Endometrium (tissue), 2 donors: ENCODE data around the gene TMEM222.
"Not testable (repeated sequence)": the region's sequence is repeated elsewhere in the genome, so short reads cannot be mapped to it uniquely, and the experiment has no call there.

ENCODE experiments used
- FAIRE-seq: peaks from 2 replicates; lab custom pipeline; 2012; peaks lifted over from hg19 to GRCh38; lab: Jason Lieb, UNC
- donor health status: control.
- donor health status: control.

Gene TMEM222, protein sequence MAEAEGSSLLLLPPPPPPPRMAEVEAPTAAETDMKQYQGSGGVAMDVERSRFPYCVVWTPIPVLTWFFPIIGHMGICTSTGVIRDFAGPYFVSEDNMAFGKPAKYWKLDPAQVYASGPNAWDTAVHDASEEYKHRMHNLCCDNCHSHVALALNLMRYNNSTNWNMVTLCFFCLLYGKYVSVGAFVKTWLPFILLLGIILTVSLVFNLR

DNA sequence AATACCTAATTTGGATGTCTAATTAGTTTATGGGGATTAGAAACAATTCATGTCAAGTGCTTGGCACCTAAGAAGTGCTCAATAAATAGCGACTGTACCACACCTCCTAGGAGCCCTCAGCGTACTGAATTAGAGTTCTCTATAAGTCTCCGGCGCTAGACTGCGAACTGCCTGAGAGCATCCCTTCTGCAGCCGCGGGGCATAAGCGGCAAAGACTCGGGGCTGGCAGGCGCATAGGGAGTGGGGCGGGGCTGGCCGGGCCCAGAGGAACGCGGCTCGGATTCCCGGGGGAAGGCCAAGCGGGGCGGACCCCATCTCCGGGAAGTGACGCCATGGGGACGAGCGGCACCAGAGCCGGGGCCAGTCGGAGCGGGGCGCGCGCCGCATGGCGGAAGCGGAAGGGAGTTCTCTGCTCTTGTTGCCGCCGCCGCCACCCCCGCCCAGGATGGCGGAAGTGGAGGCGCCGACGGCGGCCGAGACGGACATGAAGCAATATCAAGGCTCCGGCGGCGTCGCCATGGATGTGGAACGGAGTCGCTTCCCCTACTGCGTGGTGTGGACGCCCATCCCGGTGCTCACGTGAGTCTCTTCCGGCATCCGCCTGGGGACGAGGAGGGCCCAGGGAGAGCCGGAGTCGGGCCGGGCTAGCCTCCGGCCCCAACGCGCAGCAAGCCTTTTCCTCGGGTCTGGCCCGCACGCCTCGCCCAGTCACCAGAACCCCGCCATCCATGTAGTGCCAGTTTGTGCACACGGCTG lies at the start of gene TMEM222:
Gene TMEM222, plus strand, starts transcription at position 351 of the 756 bp plus-strand sequence. Its CDS starts 35 bp downstream, at position 386.
- FAIRE-seq, result peak; percentile 4

DNA sequence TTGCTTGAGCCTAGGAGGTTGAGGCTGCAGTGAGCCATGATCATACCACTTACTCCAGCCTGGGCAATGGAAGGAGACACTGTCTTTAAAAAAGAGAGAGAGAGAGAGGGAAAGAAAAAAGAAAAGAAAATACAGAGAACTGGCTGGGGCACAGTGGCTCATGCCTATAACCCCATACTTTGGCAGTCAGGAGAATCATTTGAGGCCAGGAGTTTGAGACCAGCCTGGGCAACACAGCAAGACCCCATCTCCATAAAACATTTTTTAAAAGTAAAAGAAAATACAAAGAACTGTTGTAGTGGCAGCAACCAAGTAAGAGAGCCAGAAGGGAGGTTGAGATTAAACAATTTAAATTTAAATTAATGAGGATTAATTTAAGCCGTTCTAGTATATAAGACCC lies 47.8 kb upstream of the TMEM222 start:
- no peak for FAIRE-seq

DNA sequence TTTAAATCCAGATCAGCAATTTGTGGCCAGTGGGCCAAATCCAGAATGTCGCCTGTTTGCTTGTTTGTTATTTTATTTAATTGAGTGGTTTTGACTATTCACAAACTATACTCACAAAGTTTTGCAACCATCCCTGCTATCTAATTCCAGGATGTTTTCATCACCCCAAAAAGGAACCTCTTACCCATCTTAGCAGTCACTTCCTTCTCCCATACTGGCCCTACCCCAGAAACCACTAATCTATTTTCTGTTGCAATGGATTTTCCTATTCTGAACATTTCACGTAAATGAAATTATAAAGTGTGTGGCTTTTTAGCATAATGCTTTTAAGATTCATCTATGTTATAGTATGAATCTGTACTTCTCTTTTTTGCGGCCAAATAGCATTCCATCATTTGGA lies 46.3 kb upstream of the TMEM222 start:
- no peak for FAIRE-seq

DNA sequence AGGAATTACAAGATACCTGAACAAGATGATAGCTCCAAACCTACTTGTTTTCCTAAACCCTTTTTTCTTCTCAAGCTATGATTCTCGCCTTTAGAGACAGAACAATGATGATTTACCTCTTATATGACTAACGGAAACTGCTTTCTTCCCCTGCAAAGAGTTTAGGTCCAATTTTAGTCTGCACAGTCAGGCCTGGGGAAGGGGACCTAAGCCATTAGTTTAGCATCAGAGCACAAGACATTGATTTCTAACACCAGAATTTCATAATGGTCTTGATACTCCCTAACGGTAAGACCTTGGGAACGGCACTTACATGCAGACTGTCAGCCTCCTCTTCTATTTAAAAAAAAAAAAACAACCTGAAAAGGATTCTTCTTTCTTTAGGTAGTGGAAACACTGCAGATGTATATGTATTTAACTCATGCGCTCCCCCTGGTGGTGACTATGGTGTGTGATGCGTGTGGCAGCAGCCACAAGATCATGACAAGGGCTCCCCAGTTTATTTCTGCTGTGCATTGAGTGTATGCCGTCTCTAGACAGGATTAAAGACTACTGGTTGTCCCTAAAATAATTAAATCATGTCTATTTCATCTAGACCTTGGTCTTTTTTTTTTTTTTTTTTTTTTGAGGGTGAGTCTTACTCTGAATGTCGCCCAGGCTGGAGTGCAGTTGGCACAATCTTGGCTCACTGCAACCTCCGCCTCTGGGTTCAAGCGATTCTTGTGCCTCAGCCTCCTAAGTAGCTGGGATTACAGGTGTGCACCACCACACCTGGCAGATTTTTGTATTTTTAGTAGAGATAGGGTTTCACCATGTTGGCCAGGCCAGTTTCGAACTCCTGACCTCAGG lies 37.3 kb upstream of the TMEM222 start:
- no peak for FAIRE-seq

DNA sequence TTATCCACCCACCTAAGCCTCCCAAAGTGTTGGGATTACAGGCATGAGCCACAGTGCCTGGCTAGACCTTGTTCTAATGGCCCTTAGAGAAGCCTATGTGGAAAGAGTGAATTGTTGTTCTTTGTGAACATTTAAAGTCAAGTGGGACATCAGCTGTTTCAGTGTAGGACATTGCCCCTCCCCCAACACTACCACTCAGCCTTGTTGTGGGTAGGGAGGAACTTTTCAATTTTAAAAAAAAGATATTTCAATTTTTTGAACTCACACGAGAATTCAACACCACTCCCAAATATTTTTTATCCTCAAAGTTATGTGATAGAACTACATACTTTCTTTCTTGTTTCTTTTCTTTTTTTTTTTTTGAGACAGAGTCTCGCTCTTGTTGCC lies 36.7 kb upstream of the TMEM222 start:
- no peak for FAIRE-seq

DNA sequence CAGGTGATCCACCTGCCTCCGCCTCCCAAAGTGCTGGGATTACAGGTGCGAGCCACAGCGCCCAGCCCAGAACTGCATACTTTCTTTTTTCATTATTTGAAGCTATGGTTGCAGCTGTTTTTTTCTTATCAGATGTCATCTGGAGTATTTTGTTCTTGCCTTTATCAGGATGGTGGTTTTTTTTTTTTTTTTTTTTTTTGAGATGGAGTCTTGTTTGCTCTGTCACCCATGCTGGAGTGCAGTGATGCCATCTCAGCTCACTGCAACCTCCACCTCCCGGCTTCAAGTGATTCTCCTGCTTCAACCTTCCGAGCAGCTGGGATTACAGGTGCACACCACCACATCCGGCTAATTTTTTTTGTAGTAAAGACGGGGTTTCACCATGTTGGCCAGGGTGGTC lies 36.1 kb upstream of the TMEM222 start:
- FAIRE-seq, result not testable (repeated sequence)

DNA sequence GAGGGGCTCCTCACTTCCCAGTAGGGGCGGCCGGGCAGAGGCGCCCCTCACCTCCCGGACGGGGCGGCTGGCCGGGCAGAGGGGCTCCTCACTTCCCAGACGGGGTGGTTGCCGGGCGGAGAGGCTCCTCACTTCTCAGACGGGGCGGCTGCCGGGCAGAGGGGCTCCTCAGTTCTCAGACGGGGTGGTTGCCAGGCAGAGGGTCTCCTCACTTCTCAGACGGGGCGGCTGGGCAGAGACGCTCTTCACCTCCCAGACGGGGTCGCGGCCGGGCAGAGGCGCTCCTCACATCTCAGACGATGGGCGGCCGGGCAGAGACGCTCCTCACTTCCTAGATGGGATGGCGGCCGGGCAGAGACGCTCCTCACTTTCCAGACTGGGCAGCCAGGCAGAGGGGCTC lies 32.8 kb upstream of the TMEM222 start:
- not testable (repeated sequence) for FAIRE-seq

DNA sequence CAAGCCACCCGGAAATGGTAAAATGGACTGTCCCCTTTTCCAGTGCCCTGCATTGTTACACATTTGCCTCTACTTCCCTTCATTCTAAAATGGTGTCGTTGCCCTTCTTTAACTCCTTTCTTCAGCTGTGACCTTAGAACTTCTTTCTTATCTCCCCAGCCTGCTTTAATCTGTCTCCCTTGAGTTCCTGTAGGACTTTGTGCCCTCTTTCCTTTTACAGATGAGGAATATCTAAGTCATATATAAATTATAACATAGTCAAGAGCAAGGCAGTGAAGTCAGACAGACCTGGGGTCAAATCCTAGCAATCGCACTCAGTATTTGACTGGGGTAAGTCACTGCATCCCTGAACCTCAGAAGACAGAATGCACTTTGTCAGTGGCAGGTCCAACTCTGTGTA lies 31.4 kb upstream of the TMEM222 start:
- no peak for FAIRE-seq

DNA sequence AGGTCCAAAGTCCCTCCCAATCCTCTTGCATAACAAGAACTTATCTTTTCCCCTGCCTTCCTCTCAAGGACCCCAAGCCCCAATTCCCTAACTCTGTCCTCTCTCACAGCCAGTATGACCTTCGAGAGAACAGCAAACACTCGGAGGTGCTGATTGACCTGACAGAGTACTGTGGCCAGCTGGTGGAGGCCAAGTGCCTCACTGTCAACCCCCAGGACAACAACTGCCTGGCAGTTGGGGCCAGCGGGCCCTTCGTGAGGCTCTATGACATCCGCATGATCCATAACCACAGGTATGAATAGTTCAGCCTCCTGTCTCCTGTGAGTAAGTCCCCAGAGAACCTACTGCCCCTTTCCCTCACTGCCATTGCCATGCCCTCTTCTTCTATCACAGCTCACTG lies 29.9 kb upstream of the TMEM222 start:
- no peak for FAIRE-seq

DNA sequence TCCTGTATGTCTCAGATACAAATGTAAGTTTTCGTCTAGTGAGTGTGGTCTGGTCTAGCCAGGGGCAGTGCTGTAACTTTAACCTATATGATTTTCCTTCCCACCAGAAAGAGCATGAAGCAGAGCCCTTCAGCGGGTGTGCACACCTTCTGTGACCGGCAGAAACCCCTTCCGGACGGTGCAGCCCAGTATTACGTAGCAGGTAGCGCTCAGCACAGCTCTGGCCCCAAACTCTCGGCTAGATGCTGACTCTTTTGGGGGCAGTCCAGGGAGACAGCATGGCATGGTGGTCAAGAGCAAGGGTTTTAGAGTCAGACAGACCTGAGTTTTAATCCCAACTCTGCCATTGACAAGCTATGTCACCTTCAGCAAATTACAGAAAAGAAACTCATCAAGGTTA lies 28.0 kb upstream of the TMEM222 start:
- FAIRE-seq, result no peak

DNA sequence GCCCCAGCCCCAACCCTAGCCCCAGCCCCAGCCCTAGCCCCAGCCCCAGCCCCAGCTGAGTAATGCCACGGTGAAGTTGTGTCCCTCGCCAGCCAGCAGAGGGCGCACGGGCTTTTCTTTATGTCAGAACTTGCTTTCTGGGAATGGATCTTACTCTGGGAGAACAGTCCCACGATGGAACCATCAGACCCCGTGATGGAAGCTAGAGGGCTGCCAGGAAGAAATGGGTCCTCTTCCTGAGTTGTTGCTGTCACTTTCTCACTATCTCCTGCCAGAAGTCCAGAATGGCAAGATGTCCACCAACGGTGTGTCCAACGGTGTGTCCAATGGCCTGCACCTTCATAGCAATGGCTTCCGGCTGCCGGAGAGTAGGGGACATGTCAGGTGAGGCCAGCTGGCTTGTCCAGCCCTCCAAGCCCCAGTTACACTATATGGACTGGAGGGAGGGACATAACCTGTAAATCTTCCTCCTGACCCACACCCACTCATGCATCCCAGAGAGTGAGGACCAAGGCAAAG lies 25.1 kb upstream of the TMEM222 start:
- no peak for FAIRE-seq

DNA sequence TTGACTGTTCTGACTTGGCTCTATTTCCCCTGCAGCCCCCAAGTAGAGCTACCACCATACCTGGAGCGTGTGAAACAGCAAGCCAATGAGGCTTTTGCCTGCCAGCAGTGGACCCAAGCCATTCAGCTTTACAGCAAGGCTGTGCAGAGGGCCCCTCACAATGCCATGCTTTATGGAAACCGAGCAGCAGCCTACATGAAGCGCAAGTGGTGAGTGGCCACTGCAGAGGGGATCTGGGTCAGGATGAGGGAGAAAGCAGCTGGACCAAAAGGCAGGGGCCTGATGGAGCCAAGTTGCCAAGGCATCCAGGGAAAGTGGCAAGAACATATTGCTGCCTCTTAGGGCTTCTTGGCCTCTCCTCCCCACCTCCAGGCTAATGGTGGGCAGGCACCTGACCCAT lies 24.1 kb upstream of the TMEM222 start:
- FAIRE-seq, result no peak

DNA sequence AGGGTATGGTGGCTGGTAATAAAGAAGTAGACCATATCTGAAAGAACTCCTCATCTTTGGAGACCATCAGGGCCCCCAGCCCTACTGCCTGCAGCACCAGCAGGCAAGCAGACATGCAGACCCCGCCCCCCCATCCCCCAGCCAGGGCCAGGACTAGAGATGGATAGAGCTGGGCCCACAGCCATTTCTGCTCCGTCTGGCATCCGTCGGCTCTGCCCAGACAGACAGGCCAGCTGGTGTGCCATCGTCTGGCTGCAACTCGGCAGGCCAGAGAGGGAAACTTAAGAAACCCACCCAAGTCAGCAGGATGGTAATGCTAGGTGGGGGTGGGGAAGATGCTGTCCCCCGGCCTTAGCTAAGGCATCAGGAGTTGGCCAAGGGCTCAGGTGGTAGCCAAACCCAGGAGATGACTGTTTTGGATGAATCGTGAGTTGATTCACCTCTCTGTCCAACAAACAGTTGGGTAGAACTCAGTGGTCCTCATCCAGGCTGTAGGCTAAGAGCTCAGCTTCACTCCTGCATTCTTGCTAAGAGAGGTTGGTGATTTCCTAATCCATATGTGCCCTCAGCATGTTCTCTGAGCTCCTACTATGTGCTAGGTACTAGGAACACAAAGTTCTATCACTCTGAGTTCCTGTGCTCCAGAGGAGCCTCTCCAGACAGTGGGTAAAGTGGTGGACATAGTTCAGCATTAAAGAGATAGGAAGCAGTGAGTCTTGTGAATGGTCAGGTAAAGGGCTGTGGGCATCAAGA lies 23.2 kb upstream of the TMEM222 start:
- FAIRE-seq, result no peak

DNA sequence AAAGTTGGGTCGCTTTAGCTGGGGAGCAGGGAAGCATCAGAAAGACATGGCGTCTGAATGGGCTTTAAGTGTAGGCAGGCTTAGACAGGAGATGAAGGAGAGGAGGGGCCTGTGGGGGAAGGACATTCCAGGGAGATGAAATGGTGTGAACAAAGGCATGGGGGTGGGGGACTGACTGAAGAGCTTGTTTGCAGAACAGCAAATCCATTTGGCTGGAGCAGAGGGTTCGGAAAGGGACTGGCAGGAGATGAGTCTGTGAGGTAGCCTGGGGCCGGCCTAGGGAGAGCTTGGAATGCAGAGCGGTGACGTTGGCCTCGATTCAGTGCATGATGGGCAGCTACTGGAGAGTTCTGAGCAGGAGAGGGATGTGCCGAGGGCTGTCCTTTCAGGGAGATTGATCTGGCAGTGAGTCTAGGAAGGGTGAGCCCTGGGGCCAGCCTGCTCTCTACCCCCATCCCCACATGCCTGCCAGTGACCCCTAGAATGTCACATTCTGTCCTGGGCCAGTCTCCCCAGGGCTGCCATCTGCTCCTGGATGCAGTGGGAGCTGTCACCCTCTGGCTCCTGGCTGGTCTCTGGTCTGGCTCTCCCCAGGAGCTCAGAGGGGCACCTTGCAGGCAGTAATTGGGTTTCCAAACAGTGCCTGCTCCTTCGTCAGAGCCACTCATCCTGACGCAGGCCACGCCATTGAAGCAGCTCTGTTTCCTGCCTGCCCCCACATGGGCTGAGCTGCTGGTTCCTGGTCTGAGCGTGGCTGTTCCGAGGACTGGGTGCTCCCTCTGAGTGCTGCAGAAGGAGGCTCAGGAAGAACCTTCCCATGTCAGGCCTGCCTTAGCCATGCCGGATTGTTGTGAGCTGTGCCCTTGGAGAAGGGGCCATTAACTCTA lies 22.3 kb upstream of the TMEM222 start:
- FAIRE-seq, result no peak

DNA sequence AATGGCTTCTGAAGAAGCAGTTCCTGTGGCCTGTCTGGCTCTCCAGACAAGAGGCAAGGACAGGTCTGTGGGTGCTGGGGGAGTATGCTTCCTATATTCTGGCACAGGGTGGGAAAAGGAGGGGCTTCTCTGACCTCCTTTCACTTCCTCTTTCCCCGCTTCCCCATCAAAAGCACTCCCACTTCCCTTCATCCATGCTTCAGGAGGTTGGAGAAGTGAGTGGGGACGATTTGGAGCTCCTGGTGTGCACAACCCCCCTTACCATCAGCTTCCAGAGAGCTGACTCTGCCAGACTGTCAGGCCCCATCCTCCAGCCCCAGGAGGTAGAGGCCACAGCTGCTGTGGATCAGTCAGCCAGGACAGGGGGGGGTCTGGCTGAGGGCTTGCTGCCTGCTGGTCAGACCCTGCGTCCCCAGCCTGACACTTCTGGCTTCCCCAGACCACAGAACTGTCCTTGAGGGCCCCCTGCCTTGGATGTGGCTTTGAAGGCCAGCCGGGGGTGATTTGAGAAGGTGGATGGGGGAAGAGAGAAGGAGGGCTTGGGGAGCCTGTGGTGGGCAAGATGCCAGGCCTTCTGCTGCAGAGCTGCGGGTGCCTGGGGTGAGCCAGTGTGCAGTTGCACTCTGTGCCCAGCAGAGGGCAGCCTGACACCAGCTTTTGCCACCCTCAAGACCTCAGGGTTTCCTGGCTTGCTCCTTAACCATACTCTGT lies 21.5 kb upstream of the TMEM222 start:
- peak; percentile 48 for FAIRE-seq

DNA sequence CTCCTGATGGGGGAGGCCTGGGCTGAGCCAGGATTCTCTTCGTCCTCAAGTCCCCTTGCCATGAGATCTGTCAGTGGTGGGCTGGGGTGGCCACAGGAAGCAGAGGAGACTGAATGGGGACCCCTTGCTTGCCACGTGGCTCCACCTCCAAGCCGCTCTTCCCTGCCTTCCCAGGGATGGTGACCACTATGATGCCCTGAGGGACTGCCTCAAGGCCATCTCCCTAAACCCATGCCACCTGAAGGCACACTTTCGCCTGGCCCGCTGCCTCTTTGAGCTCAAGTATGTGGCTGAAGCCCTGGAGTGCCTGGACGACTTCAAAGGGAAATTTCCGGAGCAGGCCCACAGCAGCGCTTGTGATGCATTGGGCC lies 20.9 kb upstream of the TMEM222 start:
- FAIRE-seq, result no peak

DNA sequence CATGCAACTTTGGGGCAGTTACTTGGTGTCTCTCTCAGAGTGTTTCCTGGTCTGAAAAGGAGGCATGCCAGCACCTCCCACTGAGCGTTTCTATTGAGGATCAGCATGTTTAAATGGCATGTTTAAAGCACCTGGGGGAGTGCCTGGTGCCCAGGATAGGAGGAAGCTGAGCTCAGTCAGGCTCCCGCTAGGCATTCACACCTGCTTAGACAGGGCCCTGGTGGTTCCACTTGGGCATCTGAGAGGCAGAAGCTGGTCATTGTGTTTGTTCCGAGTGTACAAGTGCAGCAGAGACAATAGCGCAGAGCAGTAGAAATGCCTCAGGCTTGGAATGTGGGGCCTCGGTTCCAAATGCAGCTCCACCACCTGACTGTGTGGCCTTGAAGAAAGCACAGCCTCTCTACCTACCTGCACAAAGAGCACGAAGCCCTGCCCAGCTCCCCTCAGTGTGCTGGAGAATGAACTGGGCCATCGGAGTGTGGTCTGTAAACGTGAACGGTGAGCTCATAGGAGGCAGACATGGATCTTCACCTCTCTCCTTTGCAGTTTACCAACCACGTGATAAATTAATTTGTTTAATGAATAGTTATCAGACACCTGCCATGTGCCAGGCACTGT lies 20.3 kb upstream of the TMEM222 start:
- no peak for FAIRE-seq

DNA sequence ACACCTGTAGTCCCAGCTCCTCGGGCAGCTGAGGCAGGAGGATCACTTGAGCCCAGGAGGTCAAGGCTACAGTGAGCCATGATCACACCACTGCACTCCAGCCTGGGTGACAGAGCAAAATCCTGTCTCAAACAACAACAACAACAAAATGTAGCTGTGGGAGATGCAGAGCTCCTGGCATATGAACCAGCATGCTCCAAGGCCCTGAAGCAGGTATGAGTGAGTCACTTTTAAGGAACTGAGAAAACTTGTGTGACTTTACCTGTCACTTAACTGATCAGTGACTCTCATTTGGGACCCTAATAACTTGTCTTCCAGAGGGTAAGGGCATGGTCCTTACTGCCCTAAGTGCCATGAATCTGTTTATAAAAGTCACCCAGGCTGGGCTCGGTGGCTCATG lies 19.4 kb upstream of the TMEM222 start:
- FAIRE-seq, result no peak

DNA sequence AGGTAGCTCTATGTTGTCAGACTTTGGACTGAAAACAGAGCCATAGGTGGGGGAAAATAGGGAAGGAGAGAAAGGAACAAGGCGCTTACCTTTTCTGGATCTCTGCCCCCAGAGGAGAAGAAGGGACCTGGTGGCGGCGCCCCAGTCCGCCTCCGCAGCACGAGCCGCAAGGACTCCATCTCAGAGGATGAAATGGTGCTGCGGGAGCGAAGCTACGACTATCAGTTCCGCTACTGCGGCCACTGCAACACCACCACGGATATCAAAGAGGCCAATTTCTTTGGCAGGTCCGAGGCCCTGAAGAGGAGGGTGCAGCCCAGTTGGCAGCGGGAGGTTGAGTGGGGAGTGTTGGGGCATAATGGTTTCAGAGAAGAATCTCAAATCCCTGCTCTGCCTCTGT lies 18.5 kb upstream of the TMEM222 start:
- no peak for FAIRE-seq

DNA sequence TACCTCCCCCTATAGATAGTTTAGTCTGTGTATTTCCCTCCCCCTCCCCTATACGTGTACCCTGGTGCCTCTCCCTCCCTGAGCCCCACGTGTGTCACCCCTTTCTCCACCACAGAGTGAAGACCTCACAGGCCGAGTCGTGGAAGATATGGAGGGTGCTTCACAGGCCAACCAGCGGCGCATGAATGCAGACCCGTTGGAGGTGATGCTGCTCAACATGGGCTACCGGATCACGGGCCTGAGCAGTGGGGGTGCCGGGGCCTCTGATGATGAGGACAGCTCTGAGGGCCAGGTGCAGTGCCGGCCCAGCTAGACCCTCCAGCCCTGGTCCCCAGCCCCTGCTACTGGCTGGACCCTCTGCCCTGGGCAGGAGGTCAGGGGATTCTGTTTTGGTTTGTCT lies 15.9 kb upstream of the TMEM222 start:
- FAIRE-seq, result no peak
